Endothelial cell of umbilical vein (primary cell): ENCODE results near the gene SCAANT1. TPM values are rescaled to one million over a fixed set of nuclear protein-coding genes. Genes with fewer than 3 reads are reported as not detected.

Experiments
- BruUV-seq: library from RNA; stranded (reverse); fragments of 400-500 nt; replicated peaks from 2 replicates; lab custom pipeline; 2021; lab: Mats Ljungman, UMichigan
- CTCF ChIA-PET: fragments of 300-600, 350-600 bp; sonication (Branson Sonifier 250); formaldehyde crosslinking; loops from one replicate; lab custom pipeline; 2021; ENCODE audit warnings: antibody characterized with exemption, inconsistent platforms; lab: Charles Lee
- POLR2A ChIA-PET: fragments of 300-600, 350-600 bp; sonication (Branson Sonifier 250); formaldehyde crosslinking; loops from one replicate; lab custom pipeline; 2021; ENCODE audit warnings: antibody characterized with exemption, inconsistent platforms; lab: Charles Lee
- DNase-seq: peaks from one replicate; pipeline ENCODE4 v3.0.0-alpha.2; 2011; ENCODE audit warnings: low read depth, low spot score
- FAIRE-seq: peaks from 2 replicates; lab custom pipeline; 2011; peaks lifted over from hg19 to GRCh38; lab: Jason Lieb, UNC
- H2AFZ ChIP-seq: 2 replicates; pipeline ENCODE4 v1.6.0; 2012; ENCODE audit warnings: low read depth, low read length, control low read depth, inconsistent platforms
- H3K27ac ChIP-seq: 2 replicates; pipeline ENCODE4 v1.5.1; 2011; ENCODE audit warnings: low read depth, mild to moderate bottlenecking, control low read depth, low read length, moderate library complexity; ENCODE audit not compliant: insufficient read depth
- H3K27me3 ChIP-seq, 2 experiments: 2 replicates each; pipeline versions ENCODE4 v1.6.0 to v1.6.1; 2011; ENCODE audit warnings: low read length in 2 of 2, mixed read lengths in 1 of 2; ENCODE audit not compliant: control insufficient read depth in 2 of 2, insufficient read depth in 2 of 2
- H3K36me3 ChIP-seq, 2 experiments: 2 replicates in 1 of 2; 3 replicates in 1 of 2; pipeline ENCODE4 v1.5.1; 2011; ENCODE audit warnings: low read length in 2 of 2, mild to moderate bottlenecking in 1 of 2, moderate library complexity in 1 of 2; ENCODE audit not compliant: control insufficient read depth in 2 of 2, insufficient read depth in 2 of 2; ENCODE audit errors: extremely low read depth in 1 of 2
- H3K4me1 ChIP-seq: 3 replicates; pipeline ENCODE4 v1.5.1; 2011; ENCODE audit warnings: mild to moderate bottlenecking, low read length; ENCODE audit not compliant: control insufficient read depth, insufficient read depth; ENCODE audit errors: extremely low read depth
- H3K4me2 ChIP-seq: 2 replicates; pipeline ENCODE4 v1.6.1; 2011; ENCODE audit warnings: low read length, control low read depth, mixed read lengths; ENCODE audit not compliant: insufficient read depth
- H3K4me3 ChIP-seq, 3 experiments: fragments of 200-600 bp in 1 of 3; sonication (generic), shearing (Covaris generic) in 1 of 3; replicated peaks in 1 of 3; 2 replicates each; pipeline ENCODE4 v1.5.1; 2011 to 2016; ENCODE audit warnings: control low read depth in 3 of 3, low read length in 3 of 3, mild to moderate bottlenecking in 2 of 3, inconsistent platforms in 1 of 3, low read depth in 1 of 3, moderate library complexity in 1 of 3; ENCODE audit not compliant: insufficient read depth in 1 of 3
- H3K79me2 ChIP-seq: 2 replicates; pipeline ENCODE4 v1.6.0; 2012; ENCODE audit warnings: low read length, inconsistent platforms; ENCODE audit not compliant: control insufficient read depth, insufficient read depth
- H3K9ac ChIP-seq: replicated peaks from 2 replicates; pipeline ENCODE3; 2011; ENCODE audit warnings: low read length, control low read depth; ENCODE audit not compliant: insufficient read depth; ENCODE audit errors: extremely low read depth
- H3K9me1 ChIP-seq: replicated peaks from 3 replicates; pipeline ENCODE4 v1.6.0; 2011; ENCODE audit warnings: mild to moderate bottlenecking, low read length; ENCODE audit not compliant: control insufficient read depth, insufficient read depth; ENCODE audit errors: extremely low read depth
- H3K9me3 ChIP-seq: replicated peaks from 2 replicates; pipeline ENCODE4 v1.5.1; 2012; ENCODE audit warnings: low read length, inconsistent platforms; ENCODE audit not compliant: control insufficient read depth, insufficient read depth
- H4K20me1 ChIP-seq: replicated peaks from 2 replicates; pipeline ENCODE3; 2011; ENCODE audit warnings: mild to moderate bottlenecking, low read length; ENCODE audit not compliant: control insufficient read depth, insufficient read depth; ENCODE audit errors: extremely low read depth
- CTCF ChIP-seq, 2 donors: IDR thresholded peaks; 1 replicate in 1 of 2; 2 replicates in 1 of 2; pipeline ENCODE4 v1.5.1; 2011; ENCODE audit warnings: low read length in 2 of 2, mild to moderate bottlenecking in 2 of 2, moderate library complexity in 2 of 2, control low read depth in 1 of 2, inconsistent platforms in 1 of 2, low read depth in 1 of 2; ENCODE audit not compliant: insufficient read depth in 1 of 2; ENCODE audit errors: extremely low read depth in 1 of 2
- EZH2 ChIP-seq: IDR thresholded peaks from 2 replicates; pipeline ENCODE4 v1.6.1; 2012; ENCODE audit warnings: borderline replicate concordance, low read depth, mild to moderate bottlenecking, moderate library complexity, low read length, inconsistent platforms; ENCODE audit not compliant: severe bottlenecking
- FOS ChIP-seq: IDR thresholded peaks from 2 replicates; pipeline ENCODE4 v1.6.1; 2011; ENCODE audit warnings: mild to moderate bottlenecking, low read length, moderate library complexity, borderline replicate concordance; ENCODE audit not compliant: insufficient read depth
- GATA2 ChIP-seq: IDR thresholded peaks from 2 replicates; pipeline ENCODE4 v1.7.0; 2011; ENCODE audit warnings: low read depth, mild to moderate bottlenecking, moderate library complexity, mixed read lengths, low read length; ENCODE audit not compliant: insufficient read length, insufficient read depth
- JUN ChIP-seq: IDR thresholded peaks from 2 replicates; pipeline ENCODE4 v1.6.1; 2011; ENCODE audit warnings: borderline replicate concordance, low read depth; ENCODE audit not compliant: insufficient read length, insufficient read depth
- MYC ChIP-seq: IDR thresholded peaks from one replicate; pipeline ENCODE4 v1.6.1; 2011; ENCODE audit warnings: mild to moderate bottlenecking, low read depth, low read length
- POLR2A ChIP-seq: IDR thresholded peaks from 2 replicates; pipeline ENCODE4 v1.6.1; 2012; ENCODE audit warnings: low read depth, mild to moderate bottlenecking, control low read depth, low read length
- POLR2AphosphoS5 ChIP-seq: IDR thresholded peaks from 2 replicates; pipeline ENCODE4 v1.6.1; 2012; ENCODE audit warnings: low read depth, mild to moderate bottlenecking, control low read depth, low read length, moderate library complexity; ENCODE audit not compliant: insufficient read depth
- dilution Hi-C: fragments of 300-500 bp; cut with MboI; formaldehyde crosslinking; loops from one replicate; pipeline ENCODE4 v1.15.0; 2019; ENCODE audit warnings: low sequenced_read_pairs; ENCODE audit not compliant: extremely low pct_ligation_motif_present
- intact Hi-C: fragments of 100-400 bp; cut with micrococcal nuclease; formaldehyde crosslinking; loops from one replicate; pipeline ENCODE4 v1.10.0; 2022
- polyA plus RNA-seq, 4 experiments: library from polyadenylated mRNA; depleted of rRNA in 3 of 4; stranded (reverse) in 3 of 4; unstranded in 1 of 4; fragments of >200 nt; gene quantifications; 2 replicates each; pipeline versions ENCODE4 v1.2.1 to v1.2.3, GENCODE V29; 2011 to 2012; ENCODE audit warnings: missing spikeins in 1 of 4
- total RNA-seq: library from RNA; stranded (reverse); gene quantifications from 2 replicates; pipeline ENCODE4 v1.2.3, GENCODE V29; 2021
- TF ChIP-seq, protein P1 (sequence below): IDR thresholded peaks from 2 replicates; pipeline ENCODE4 v1.6.1; 2011; ENCODE audit not compliant: insufficient read depth, insufficient read length

Gene SCAANT1
- total and polyA plus RNA-seq, 2 donors (not counting 3 experiments of a cell fraction or from before 2014, with no cell fraction given) = not detected

GRCh38 chr3:63891518-63891917 is 20.7 kb downstream of the SCAANT1 start:
- dilution Hi-C loops = no loop called here
- CTCF ChIA-PET = no interaction called here
- POLR2A ChIA-PET = no interaction called here
- no peaks in the 10 kb centered on the region for H4K20me1 ChIP-seq
- TF ChIP-seq, protein P1, sequence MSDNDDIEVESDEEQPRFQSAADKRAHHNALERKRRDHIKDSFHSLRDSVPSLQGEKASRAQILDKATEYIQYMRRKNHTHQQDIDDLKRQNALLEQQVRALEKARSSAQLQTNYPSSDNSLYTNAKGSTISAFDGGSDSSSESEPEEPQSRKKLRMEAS = no peak
- TF ChIP-seq JUN = no peak
- no peak for TF ChIP-seq MYC
- no peak for TF ChIP-seq CTCF (IDR thresholded peaks at IDR 0.05; ENCODE audit: extremely low read depth in 1 of 2, insufficient read depth in 1 of 2, low read depth in 1 of 2, low read length in 2 of 2)
- no peak for TF ChIP-seq GATA2
- TF ChIP-seq EZH2 = no peak
- no peak for TF ChIP-seq POLR2AphosphoS5
- TF ChIP-seq FOS = no peak
- no peak for TF ChIP-seq POLR2A
- no peaks in the 10 kb centered on the region for H3K27me3 ChIP-seq
- no peaks in the 10 kb centered on the region for H3K9me1 ChIP-seq
- no peak overlapping the region for H3K4me2 ChIP-seq
- no peaks in the 10 kb centered on the region for H3K4me1 ChIP-seq
- H3K9ac ChIP-seq = no peak overlapping the region
- intact Hi-C loops = no loop called here
- H3K27ac ChIP-seq = no peak overlapping the region
- H3K36me3 ChIP-seq = no peaks in the 10 kb centered on the region
- H2AFZ ChIP-seq = no peak overlapping the region
- H3K9me3 ChIP-seq = no peaks in the 10 kb centered on the region
- DNase-seq (no peak), FAIRE-seq (no peak)
- no peak overlapping the region for H3K4me3 ChIP-seq
- no TSS peak for BruUV-seq
- H3K79me2 ChIP-seq = peaks cover 9% of the 10 kb centered on the region
